Measurements from ENCODE around the gene IGFBP4. TPM values are rescaled to one million over a fixed set of nuclear protein-coding genes. Genes with fewer than 3 reads are reported as not detected.

The IGFBP4 gene
- total RNA-seq, 2 donors from 2014 or later = 1,004 to 1,451 TPM

GRCh38 chr17:40497695-40498094 is 54.4 kb downstream of the IGFBP4 start:
- DNase-seq (ENCODE audit: low spot score) = no peak
- intact Hi-C loops (cut with DNase I) = no loop called here

- intact Hi-C loops (cut with DNase I) = no loop called here
- no peak for DNase-seq (ENCODE audit: low spot score)
Measured at GRCh38 chr17:40498281-40499084, 55.2 kb downstream of the IGFBP4 start.

GRCh38 chr17:40499551-40500189 is 56.4 kb downstream of the IGFBP4 start:
- DNase-seq (ENCODE audit: low spot score) = peak; percentile 94
- intact Hi-C loops (cut with DNase I) = no loop called here

GRCh38 chr17:40500190-40500589 is 56.9 kb downstream of the IGFBP4 start:
- intact Hi-C loops (cut with DNase I) = no loop called here

GRCh38 chr17:40500709-40501108 is 57.5 kb downstream of the IGFBP4 start:
- intact Hi-C loops (cut with DNase I) = no loop called here
- peak; percentile 57 for DNase-seq (ENCODE audit: low spot score)

More at GRCh38 chr17:40500190-40500589, 56.9 kb downstream of the IGFBP4 start:
- DNase-seq (ENCODE audit: low spot score) = peak; percentile 73

GRCh38 chr17:40501499-40501911 is 58.3 kb downstream of the IGFBP4 start, which contains the start of gene TNS4:
TSS of gene TNS4 (minus strand) at chr17:40501623. CDS start at chr17:40496425, 5,198 bp downstream.
- peak; percentile 20 for DNase-seq (ENCODE audit: low spot score)
- intact Hi-C loops (cut with DNase I) = no loop called here

- DNase-seq (ENCODE audit: low spot score) = peak; percentile 56
Measured at GRCh38 chr17:40502716-40503115, 59.5 kb downstream of the IGFBP4 start.

GRCh38 chr17:40503154-40503553 is 59.9 kb downstream of the IGFBP4 start:
- intact Hi-C loops (cut with DNase I) = no loop called here
- no peak for DNase-seq (ENCODE audit: low spot score)

More at GRCh38 chr17:40502716-40503115, 59.5 kb downstream of the IGFBP4 start:
- intact Hi-C loops (cut with DNase I) = no loop called here

GRCh38 chr17:40506786-40507185 is 63.5 kb downstream of the IGFBP4 start:
- DNase-seq (ENCODE audit: low spot score) = no peak
- intact Hi-C loops (cut with DNase I) = no loop called here

Other genes starting within 250 kb of the IGFBP4 start
- gene WIPF2, start 224.1 kb upstream of the IGFBP4 start, total RNA-seq = 10 to 100 TPM; 24.8 to 28.9 TPM
- 1 to 10 TPM; 1.4 to 2.5 TPM for gene CDC6, start 155.6 kb upstream of the IGFBP4 start, total RNA-seq
- gene RARA, start 134.3 kb upstream of the IGFBP4 start, total RNA-seq = 10 to 100 TPM; 47.5 to 54.5 TPM
- under 1 TPM; 0.79 to 1.00 TPM for gene GJD3, start 78.7 kb upstream of the IGFBP4 start, total RNA-seq
- gene TOP2A, start 25.6 kb upstream of the IGFBP4 start, total RNA-seq = 1 to 10 TPM; 1.1 to 2.2 TPM
- gene TNS4, start 58.2 kb downstream of the IGFBP4 start, total RNA-seq = under 1 TPM; 0.14 to 0.38 TPM
- gene CCR7, start 122.0 kb downstream of the IGFBP4 start, total RNA-seq = under 1 TPM; 0.46 to 0.62 TPM
- gene SMARCE1, start 204.4 kb downstream of the IGFBP4 start, total RNA-seq = 100 to 1,000 TPM in 1 of 2 donors, 10 to 100 TPM in 1; 80.7 to 101 TPM
- gene KRT222, start 221.7 kb downstream of the IGFBP4 start, total RNA-seq = 1 to 10 TPM; 1.1 to 7.7 TPM

Measured in posterior vena cava (tissue), 2 donors.